ENCODE data around the gene OSTC.

The OSTC gene

DNA sequence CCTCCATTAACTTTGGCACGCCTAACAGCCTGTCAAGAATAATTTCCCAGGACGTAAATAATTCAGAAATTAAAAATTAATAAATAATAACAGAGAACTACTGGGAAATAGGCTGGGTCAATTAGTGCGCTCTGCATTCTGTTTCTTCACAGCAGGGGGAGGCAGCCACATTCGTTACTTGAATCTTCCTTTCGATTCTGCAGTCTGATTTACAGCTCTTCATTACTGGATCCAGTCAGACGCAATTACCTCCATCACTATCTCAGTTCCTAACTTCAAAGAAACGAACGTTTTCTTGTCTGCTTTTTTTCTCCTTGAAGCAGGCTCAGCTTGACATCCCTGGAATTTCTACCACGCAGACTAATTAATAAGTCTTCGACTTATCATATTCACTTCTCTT, 39.0 kb upstream of the OSTC start:
- H3K4me1 ChIP-seq = no peaks in the 10 kb centered on the region
- peak; percentile 29 for TF ChIP-seq CTCF (IDR thresholded peaks at IDR 0.05; ENCODE audit: low read depth, low read length)
- H3K36me3 ChIP-seq = no peaks in the 10 kb centered on the region
- H3K4me3 ChIP-seq (ENCODE audit: low read depth, low read length) = peak overlapping the region; percentile 41
- no peaks in the 10 kb centered on the region for H3K9me3 ChIP-seq
- no peak for DNase-seq
- H3K27me3 ChIP-seq = no peaks in the 10 kb centered on the region; the same call in 1 of the 2 replicates

DNA sequence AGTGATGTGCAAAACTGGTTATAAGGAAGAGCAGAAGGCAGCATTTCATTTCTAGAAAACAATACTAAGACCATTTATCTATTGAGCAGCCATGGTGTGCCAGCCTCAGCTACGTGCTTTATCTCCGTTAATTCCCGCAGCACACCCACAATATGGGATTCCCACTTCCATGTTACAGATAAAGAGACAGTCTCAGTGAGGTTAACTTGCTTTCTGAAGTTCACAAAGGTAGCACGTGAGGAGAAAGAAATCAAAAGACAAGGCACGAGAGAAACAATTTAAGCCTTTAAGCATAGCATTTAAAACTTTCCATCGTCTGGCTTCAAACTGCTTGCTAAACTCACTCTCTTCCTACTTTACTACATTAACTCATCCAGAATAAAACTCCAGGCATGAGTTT, 38.0 kb upstream of the OSTC start:
- no peaks in the 10 kb centered on the region for H3K4me1 ChIP-seq
- H3K9me3 ChIP-seq = no peaks in the 10 kb centered on the region
- no peaks in the 10 kb centered on the region; the same call in 1 of the 2 replicates for H3K27me3 ChIP-seq
- DNase-seq = no peak
- no peak overlapping the region for H3K4me3 ChIP-seq (ENCODE audit: low read depth, low read length)
- H3K36me3 ChIP-seq = no peaks in the 10 kb centered on the region
- no peak for TF ChIP-seq CTCF (IDR thresholded peaks at IDR 0.05; ENCODE audit: low read depth, low read length)

DNA sequence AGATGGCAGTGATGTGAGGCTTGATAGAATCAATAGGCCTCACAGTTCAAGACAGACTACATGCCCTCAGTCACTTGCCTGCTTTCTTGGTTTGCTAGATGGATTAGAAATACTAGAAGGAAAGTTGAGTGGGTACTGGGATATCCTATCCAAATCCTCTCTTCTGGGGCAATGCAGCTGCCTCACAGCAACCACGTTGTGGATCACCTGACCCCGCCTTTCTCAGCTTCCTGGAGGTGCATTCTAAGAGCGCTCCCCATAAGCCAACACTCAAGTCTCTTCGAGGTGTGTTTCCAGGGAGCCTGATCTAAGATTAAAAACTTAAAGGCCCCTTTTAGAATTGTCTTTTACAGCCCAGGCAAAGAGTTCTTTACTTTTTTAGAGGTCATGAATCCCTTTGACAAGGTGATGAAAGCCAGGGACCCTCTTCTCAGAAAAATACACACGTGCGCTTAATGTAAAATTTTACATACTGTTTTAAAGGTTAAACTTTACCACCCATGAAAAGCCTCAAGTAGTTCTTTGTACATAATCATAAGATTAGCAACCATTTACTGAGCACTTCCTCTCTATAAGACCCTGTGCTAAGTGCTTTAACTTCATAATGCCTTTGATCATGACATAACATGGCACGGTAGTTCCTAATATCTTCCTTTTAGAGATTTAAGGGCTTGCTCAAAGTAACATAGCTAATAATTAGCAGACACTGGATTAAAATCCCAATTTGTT, 30.9 kb upstream of the OSTC start:
- DNase-seq = no peak
- no peaks in the 10 kb centered on the region for H3K27me3 ChIP-seq
- TF ChIP-seq CTCF (IDR thresholded peaks at IDR 0.05; ENCODE audit: low read depth, low read length) = no peak
- H3K36me3 ChIP-seq = peaks cover 37% of the 10 kb centered on the region
- H3K9me3 ChIP-seq = no peaks in the 10 kb centered on the region
- peak overlapping the region; percentile 100 for H3K4me3 ChIP-seq (ENCODE audit: low read depth, low read length)
- no peaks in the 10 kb centered on the region for H3K4me1 ChIP-seq

DNA sequence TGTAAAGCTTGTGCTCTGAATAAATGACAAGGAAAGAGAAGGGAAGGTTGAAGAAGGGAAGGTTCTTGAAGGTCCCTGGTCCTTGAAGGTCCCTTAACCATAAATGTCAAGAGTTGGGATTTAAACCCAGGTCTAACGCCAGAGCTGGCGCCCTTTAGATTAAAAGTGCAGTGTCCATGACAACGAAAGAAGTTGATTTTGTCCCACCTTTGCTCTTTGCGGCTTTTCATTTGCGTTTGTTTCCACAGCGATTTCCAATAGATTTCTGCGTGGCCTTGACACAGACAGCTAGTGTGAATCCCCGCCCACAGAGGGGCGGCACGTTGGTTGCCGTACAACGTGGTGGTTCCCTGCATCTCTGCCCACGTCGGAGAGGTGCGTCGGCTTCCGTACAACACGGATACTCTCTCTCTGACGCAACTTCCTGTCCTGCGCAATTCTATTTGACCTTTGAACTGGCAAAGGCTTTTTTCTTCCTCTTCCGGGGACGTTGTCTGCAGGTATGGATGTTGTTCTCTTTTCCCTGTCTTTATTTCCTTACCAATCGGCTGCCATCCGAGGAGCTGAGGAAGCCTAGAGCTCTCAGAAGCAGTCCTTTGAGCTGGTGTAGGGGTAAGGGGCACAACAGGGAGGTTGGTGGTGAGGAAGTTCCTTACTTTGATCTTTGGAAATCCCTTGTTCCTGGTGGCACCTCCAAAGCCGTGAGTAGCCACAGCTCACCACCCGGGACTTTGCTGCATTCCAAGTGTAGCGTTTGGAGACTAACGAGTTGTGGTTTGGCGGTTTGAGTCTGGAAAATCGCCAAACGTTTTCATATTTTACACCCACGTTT, 30.1 kb upstream of the OSTC start, which contains the start of gene RPL34:
Gene RPL34, plus strand, starts transcription at position 476 of the 832 bp plus-strand sequence. CDS start 1,384 bp downstream, outside the sequence.
- peak within 1 kb of the TSS; percentile 100 for H3K4me3 ChIP-seq (ENCODE audit: low read depth, low read length)

DNA sequence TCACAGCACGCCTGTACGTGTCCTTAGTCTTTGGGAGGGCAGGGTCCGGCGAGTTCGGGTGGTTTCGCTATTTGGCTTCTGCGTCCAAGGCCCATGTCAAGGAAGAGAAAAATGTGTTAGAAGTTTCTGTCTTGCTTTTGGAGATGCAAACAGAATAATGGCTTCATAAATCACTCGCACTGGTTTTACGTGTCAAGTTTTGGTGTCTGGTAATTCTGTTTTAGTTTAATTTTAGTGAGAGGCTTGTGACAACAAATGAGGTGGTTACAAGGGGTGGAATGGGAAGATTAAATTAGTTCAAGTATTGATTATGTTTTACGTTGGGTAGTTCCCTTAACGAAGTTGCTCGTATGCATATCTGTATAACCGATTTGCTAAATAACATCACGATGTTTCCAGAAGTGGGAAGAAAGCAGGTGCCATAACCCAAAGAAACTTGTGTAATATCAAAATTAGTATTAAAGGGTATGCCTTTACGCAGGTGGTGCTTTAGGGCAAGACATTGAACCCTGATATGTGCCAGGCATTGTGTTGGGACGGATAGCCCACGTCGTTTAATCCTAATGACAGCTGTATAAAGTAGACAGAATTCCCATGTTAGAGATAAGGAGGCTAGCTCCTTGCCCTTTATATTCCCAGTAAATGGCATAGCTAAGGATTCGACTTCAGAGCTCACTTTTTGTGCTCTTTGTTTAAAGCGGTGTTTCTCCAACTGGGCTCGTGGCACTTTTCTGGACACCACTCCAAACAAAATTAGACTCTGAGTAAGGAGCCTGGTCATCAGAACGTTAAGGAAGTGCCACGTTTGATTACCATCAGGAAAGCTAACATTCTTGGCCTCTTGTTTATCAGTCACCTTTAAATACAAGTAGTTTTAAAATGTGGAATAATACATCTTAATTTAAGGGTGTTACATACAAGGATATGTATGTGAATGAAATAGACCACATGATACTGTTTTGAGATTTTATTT, 29.2 kb upstream of the OSTC start:
- H3K27me3 ChIP-seq = no peaks in the 10 kb centered on the region
- H3K4me1 ChIP-seq = no peaks in the 10 kb centered on the region
- peaks cover 54% of the 10 kb centered on the region for H3K36me3 ChIP-seq
- peak overlapping the region; percentile 100 for H3K4me3 ChIP-seq (ENCODE audit: low read depth, low read length)
- H3K9me3 ChIP-seq = no peaks in the 10 kb centered on the region
- TF ChIP-seq CTCF (IDR thresholded peaks at IDR 0.05; ENCODE audit: low read depth, low read length) = no peak
- DNase-seq = no peak

More for the DNA sequence above, 30.1 kb upstream of the OSTC start, which contains the start of gene RPL34:
- DNase-seq = peak; percentile 94
- Histone ChIP-seq H3K4me1 (no peaks in the 10 kb centered on the region), H3K9me3 (no peaks in the 10 kb centered on the region), H3K27me3 (no peaks in the 10 kb centered on the region), H3K36me3 (peaks cover 45% of the 10 kb centered on the region)
- TF ChIP-seq CTCF (IDR thresholded peaks at IDR 0.05; ENCODE audit: low read depth, low read length) = no peak

Measured in BE2C (cell line).